K562 treated with DMSO at 1 percent for 48 hours (cell line): ENCODE results near the gene LSM2. TPM values are rescaled to one million over a fixed set of nuclear protein-coding genes. Genes with fewer than 3 reads are reported as not detected.

Experiments used
- total RNA-seq: library from RNA; unstranded; fragments of 300-600 nt; gene quantifications from 2 replicates; pipeline ENCODE4 v1.2.3, GENCODE V29; 2022; ENCODE audit warnings: low replicate concordance; ENCODE audit errors: extremely low read depth

Gene LSM2
- total RNA-seq: not detected in 2 replicates

DNA sequence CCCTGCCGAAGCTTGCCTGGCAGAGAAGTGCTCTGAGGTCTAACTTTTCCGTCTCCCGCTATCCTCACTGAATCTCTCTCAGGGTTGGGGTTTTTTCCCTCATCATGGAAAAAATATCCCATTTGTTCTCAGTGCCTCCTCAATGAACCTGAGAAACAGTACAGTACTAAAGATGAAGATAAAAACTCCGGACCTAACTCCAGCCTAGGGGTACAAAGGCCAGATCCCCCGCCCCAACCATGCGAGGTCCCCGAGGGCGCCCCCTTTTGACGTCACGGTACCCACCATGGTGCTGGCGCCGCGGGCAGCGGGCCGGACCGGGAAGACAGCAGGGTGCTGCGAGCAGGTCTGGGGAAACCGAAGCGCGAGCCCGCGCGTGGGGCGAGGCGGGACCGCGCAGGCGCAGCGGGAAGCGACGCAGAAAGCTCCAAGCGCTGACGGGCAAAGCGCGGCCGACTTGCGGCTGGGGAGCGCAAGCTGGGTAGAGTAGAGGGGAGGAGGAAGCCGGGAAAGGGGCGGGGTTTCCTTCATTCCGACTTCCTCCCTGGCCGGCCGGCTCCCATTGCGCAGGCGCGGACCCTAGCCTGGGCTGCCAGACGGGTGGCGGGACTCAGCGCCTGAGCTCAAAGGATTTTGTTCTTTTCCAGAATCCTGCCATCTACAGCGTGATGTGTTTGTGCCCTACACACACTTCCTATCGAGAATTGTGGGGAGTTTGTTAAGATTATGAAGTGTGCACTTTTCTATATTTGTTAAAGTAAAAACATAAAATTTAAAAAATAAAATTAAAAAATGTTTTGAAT is at the start of gene LSM2:
LSM2 (minus strand) TSS at position 497 of the 803 bp plus-strand sequence; CDS start at position 288, 209 bp downstream.

DNA sequence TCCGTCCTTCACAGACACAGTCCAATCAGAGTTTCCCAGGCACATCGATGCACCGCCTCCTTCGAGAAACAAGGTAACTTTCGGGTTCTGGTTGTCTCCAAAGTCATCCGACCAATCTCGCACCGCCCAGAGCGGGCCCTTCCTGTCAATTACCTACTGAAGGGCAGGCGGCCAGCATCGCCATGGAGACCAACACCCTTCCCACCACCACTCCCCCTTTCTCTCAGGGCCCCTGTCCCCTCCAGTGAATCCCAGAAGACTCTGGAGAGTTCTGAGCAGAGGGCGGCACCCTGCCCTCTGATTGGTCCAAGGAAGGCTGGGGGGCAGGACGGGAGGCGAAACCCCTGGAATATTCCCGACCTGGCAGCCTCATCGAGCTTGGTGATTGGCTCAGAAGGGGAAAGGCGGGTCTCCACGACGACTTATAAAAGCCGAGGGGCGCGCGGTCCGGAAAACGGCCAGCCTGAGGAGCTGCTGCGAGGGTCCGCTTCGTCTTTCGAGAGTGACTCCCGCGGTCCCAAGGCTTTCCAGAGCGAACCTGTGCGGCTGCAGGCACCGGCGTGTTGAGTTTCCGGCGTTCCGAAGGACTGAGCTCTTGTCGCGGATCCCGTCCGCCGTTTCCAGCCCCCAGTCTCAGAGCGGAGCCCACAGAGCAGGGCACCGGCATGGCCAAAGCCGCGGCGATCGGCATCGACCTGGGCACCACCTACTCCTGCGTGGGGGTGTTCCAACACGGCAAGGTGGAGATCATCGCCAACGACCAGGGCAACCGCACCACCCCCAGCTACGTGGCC is 20.7 kb upstream of the LSM2 start, which contains the start of gene HSPA1B:
HSPA1B (plus strand) TSS at position 453 of the 794 bp plus-strand sequence; CDS start at position 666, 213 bp downstream.

DNA sequence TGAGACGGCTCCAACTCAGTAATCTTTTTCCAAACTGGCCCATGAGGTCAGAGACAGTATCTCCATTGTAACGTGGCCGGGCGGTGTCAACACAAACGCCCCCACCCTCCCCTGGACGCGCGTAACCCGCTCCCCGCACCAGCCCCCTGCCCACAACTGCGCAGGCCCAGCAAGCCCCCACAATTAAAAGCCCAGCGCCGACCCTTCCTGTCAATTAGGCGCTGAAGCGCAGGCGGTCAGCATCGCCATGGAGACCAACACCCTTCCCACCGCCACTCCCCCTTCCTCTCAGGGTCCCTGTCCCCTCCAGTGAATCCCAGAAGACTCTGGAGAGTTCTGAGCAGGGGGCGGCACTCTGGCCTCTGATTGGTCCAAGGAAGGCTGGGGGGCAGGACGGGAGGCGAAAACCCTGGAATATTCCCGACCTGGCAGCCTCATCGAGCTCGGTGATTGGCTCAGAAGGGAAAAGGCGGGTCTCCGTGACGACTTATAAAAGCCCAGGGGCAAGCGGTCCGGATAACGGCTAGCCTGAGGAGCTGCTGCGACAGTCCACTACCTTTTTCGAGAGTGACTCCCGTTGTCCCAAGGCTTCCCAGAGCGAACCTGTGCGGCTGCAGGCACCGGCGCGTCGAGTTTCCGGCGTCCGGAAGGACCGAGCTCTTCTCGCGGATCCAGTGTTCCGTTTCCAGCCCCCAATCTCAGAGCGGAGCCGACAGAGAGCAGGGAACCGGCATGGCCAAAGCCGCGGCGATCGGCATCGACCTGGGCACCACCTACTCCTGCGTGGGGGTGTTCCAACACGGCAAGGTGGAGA is 8.5 kb upstream of the LSM2 start, which contains the start of the genes HSPA1A and HSPA1L:
HSPA1A (plus strand) TSS at position 519 of the 814 bp plus-strand sequence; CDS start at position 733, 214 bp downstream.
HSPA1L (minus strand) TSS at position 259 of the 814 bp plus-strand sequence. CDS start 3,311 bp downstream, outside the sequence.

DNA sequence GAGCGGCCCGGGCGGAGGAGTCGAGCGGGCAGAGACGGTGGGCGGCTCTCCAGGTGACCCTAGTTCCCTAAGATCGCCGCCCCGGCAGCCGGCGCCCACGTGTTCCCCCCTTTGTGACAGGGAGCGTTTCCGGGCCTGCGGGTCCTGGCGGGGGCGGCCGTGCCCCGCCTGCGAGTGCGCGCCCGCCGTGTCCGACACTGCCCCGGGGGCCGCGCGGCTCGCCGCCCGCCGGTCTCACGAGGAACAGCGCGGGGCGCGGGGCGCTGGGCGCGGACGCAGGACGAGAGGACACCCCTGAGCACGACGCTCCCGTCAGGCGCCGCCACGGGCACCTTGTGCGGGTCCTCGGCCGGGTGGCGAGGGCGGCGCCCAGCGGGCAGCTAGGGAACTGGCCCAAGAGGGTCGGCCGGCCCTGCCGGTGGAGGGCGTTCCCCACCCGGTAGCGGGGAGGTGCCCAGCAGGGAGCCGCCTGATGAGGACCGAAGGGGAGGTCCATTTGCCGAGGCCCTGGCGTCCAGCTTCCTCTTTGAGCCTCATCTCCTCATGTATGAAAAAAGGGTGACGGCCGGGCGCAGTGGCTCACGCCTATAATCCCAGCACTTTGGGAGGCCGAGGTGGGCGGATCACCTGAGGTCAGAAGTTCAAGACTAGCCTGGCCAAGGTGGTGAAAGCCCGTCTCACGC is 11.0 kb downstream of the LSM2 start, which contains the start of gene VARS1:
VARS1 (minus strand) TSS at position 137 of the 683 bp plus-strand sequence. CDS start 535 bp downstream, outside the sequence.

DNA sequence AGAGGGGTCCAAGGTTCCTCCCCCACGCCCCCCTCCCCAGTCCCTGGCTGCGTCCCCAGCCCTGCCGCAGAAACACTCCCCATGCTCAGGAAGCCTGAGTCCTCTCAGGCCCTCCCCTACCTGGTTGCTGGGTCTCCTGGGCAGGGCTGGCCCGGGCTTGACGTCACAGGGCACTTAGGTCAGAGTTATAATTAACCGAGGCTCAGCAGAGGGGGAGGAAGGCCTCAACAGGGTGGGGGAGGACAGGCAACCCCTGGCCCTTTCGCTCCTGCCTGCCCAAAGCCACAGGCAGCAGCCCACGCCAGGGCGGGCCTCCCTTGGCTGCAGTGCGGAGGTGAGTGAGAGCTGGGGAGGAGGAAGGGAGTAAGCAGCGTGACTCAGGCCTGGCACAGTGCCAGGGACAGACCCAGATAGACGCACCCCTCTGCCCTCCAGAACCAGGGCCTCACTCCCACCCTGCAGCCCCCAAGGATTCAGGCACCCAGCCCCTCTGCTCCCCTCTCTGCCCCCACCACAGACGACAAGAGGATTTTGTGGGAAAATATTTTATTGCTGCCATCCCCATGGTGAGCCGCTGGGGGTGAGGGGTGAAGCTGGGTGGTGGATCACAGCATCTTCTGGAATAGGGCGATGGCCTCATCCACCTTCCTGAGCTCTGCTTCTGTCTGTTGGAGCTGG is 29.6 kb downstream of the LSM2 start, which contains the start of gene VWA7:
VWA7 (minus strand) TSS at position 340 of the 678 bp plus-strand sequence. CDS start 549 bp downstream, outside the sequence.

DNA sequence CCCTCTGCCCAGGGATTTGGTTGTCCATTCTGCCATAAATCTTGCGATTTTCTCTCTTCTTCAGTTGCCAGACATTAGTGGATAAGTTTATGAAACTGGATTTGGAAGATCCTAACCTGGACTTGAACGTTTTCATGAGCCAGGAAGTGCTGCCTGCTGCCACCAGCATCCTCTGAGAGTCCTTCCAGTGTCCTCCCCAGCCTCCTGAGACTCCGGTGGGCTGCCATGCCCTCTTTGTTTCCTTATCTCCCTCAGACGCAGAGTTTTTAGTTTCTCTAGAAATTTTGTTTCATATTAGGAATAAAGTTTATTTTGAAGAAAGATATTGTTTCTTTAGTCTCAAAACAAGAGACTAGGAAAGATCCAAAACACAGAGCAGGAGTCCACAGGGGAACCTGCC is 44.4 kb downstream of the LSM2 start, which contains the start of gene SAPCD1:
SAPCD1 (plus strand) TSS at position 301 of the 400 bp plus-strand sequence. CDS start 399 bp downstream, outside the sequence.

Other genes starting within 250 kb of the LSM2 start
- gene LTA, start 234.7 kb downstream of the LSM2 start, total RNA-seq: not detected in 2 replicates
- gene TNF, start 231.4 kb downstream of the LSM2 start, total RNA-seq: not detected in 2 replicates
- gene LTB, start 224.5 kb downstream of the LSM2 start, total RNA-seq: not detected in 2 replicates
- gene LST1, start 220.7 kb downstream of the LSM2 start, total RNA-seq: not detected in 2 replicates
- gene NCR3, start 214.0 kb downstream of the LSM2 start, total RNA-seq: not detected in 2 replicates
- not detected in 2 replicates for gene AIF1, start 191.7 kb downstream of the LSM2 start, total RNA-seq
- gene PRRC2A, start 186.3 kb downstream of the LSM2 start, total RNA-seq: 599 TPM in 1 of 2 replicates, not detected in the other
- gene BAG6, start 154.3 kb downstream of the LSM2 start, total RNA-seq: 212 TPM in 1 of 2 replicates, not detected in the other
- gene APOM, start 151.1 kb downstream of the LSM2 start, total RNA-seq: not detected in 2 replicates
- gene C6orf47, start 146.2 kb downstream of the LSM2 start, total RNA-seq: not detected in 2 replicates
- not detected in 2 replicates for gene GPANK1, start 142.0 kb downstream of the LSM2 start, total RNA-seq
- 596 TPM in 1 of 2 replicates, not detected in the other for gene CSNK2B, start 140.9 kb downstream of the LSM2 start, total RNA-seq
- not detected in 2 replicates for gene LY6G5B, start 137.0 kb downstream of the LSM2 start, total RNA-seq
- not detected in 2 replicates for gene LY6G5C, start 125.9 kb downstream of the LSM2 start, total RNA-seq
- gene ABHD16A, start 103.6 kb downstream of the LSM2 start, total RNA-seq: not detected in 2 replicates
- gene LY6G6F, start 100.1 kb downstream of the LSM2 start, total RNA-seq: not detected in 2 replicates
- not detected in 2 replicates for gene LY6G6D, start 91.6 kb downstream of the LSM2 start, total RNA-seq
- not detected in 2 replicates for gene LY6G6C, start 85.2 kb downstream of the LSM2 start, total RNA-seq
- gene MPIG6B, start 83.6 kb downstream of the LSM2 start, total RNA-seq: not detected in 2 replicates
- not detected in 2 replicates for gene DDAH2, start 77.7 kb downstream of the LSM2 start, total RNA-seq
- gene CLIC1, start 70.4 kb downstream of the LSM2 start, total RNA-seq: 1,281 TPM in 1 of 2 replicates, not detected in the other
- gene MSH5, start 67.0 kb downstream of the LSM2 start, total RNA-seq: not detected in 2 replicates
- not detected in 2 replicates for gene SAPCD1, start 44.3 kb downstream of the LSM2 start, total RNA-seq
- not detected in 2 replicates for gene VWA7, start 29.6 kb downstream of the LSM2 start, total RNA-seq
- 668 TPM in 1 of 2 replicates, not detected in the other for gene VARS1, start 11.2 kb downstream of the LSM2 start, total RNA-seq
- gene HSPA1L, start 8.3 kb upstream of the LSM2 start, total RNA-seq: not detected in 2 replicates
- not detected in 2 replicates for gene HSPA1A, start 8.6 kb upstream of the LSM2 start, total RNA-seq
- gene HSPA1B, start 20.8 kb upstream of the LSM2 start, total RNA-seq: 760 TPM in 1 of 2 replicates, not detected in the other
- gene NEU1, start 55.9 kb upstream of the LSM2 start, total RNA-seq: 455 TPM in 1 of 2 replicates, not detected in the other
- not detected in 2 replicates for gene SLC44A4, start 72.0 kb upstream of the LSM2 start, total RNA-seq
- not detected in 2 replicates for gene EHMT2, start 90.7 kb upstream of the LSM2 start, total RNA-seq
- not detected in 2 replicates for gene ZBTB12, start 95.1 kb upstream of the LSM2 start, total RNA-seq
- not detected in 2 replicates for gene C2, start 120.8 kb upstream of the LSM2 start, total RNA-seq
- gene CFB, start 139.1 kb upstream of the LSM2 start, total RNA-seq: not detected in 2 replicates
- gene NELFE, start 152.0 kb upstream of the LSM2 start, total RNA-seq: not detected in 2 replicates
- gene SKIC2, start 152.2 kb upstream of the LSM2 start, total RNA-seq: not detected in 2 replicates
- 217 TPM in 1 of 2 replicates, not detected in the other for gene DXO, start 165.2 kb upstream of the LSM2 start, total RNA-seq
- not detected in 2 replicates for gene C4A, start 175.1 kb upstream of the LSM2 start, total RNA-seq
- gene C4B, start 207.8 kb upstream of the LSM2 start, total RNA-seq: not detected in 2 replicates
- not detected in 2 replicates for gene CYP21A2, start 231.4 kb upstream of the LSM2 start, total RNA-seq